ENCODE measurements around the gene CSNK1A1.
A peak's percentile ranks its signal among the peaks of the same experiment; 100 is the strongest.

The CSNK1A1 gene

DNA sequence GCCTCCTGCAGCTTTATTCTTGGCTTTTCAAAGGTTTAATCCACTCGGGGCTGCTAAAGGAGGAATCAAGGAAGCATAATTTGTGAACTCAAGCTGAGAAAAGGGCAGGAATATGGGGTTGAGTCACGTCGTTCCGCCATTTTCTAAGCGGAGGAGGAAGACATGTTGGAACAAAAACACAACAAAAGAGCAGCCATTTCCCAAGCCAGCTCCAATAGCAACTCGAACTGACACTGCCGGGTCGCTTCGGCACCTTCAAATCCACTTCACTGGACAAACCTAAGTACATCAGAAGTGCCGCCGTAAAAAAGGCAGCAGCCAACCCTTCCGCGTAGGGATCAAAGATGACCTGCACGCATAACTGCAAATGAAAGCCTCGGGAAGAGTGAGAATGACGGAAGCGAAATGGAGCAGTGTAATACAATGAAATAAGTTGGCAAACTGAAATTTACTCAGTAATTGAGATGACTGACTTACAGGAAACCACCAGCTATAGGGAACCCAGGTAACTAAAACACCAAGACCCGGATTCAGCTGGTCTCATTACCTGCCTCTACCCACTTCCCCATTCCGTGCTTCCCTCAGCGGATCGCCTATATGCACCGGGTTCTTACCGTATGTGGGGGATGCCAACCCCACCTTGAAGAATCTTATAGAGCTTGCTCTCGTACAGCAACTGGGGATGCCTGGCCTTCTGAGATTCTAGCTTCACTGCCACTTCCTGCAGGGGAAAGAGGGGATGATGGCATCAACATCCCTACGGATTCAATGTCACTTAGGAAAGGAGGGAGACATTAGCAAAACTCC is 1.6 kb downstream of the CSNK1A1 start:
- TF ChIP-seq, protein P1, sequence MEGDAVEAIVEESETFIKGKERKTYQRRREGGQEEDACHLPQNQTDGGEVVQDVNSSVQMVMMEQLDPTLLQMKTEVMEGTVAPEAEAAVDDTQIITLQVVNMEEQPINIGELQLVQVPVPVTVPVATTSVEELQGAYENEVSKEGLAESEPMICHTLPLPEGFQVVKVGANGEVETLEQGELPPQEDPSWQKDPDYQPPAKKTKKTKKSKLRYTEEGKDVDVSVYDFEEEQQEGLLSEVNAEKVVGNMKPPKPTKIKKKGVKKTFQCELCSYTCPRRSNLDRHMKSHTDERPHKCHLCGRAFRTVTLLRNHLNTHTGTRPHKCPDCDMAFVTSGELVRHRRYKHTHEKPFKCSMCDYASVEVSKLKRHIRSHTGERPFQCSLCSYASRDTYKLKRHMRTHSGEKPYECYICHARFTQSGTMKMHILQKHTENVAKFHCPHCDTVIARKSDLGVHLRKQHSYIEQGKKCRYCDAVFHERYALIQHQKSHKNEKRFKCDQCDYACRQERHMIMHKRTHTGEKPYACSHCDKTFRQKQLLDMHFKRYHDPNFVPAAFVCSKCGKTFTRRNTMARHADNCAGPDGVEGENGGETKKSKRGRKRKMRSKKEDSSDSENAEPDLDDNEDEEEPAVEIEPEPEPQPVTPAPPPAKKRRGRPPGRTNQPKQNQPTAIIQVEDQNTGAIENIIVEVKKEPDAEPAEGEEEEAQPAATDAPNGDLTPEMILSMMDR (IDR thresholded peaks at IDR 0.05; ENCODE audit: low read depth, low read length) = no peak
- peak overlapping the region; percentile 78 to 87 for H3K4me3 ChIP-seq (replicated peaks in 1 of 2; ENCODE audit: low read depth in 2 of 2, low read length in 2 of 2)
- peak; percentile 55 to 60 for DNase-seq (ENCODE audit: low read depth in 2 of 2)

GRCh38 chr5:149546974-149547373 is 4.3 kb downstream of the CSNK1A1 start:
- no peak overlapping the region for H3K4me3 ChIP-seq (replicated peaks in 1 of 2; ENCODE audit: low read depth in 2 of 2, low read length in 2 of 2)
- peak in 1 of 2 donors; percentile 13 for DNase-seq (ENCODE audit: low read depth in 2 of 2)
- TF ChIP-seq, protein P1 (IDR thresholded peaks at IDR 0.05; ENCODE audit: low read depth, low read length) = no peak

DNA sequence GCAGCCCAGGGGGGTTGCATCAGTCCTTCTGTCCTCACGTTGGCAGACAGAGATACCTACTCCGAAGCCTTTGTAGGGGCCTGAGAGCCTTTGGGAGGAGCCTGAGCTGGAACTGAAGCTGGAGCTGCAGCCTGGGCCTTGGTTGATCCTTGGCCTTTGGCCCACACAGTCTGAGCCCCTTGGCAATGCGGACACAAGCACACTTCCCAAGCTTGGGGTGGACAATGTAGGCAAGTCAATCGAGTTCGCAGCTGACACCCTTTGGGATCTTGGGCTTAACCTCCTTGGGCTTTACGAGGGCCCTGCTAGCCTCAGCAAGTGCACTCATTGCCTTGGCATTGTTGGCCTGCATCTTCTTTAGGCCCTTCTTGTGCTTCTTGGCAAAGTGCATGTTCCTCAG is 5.9 kb downstream of the CSNK1A1 start:
- TF ChIP-seq, protein P1 (IDR thresholded peaks at IDR 0.05; ENCODE audit: low read depth, low read length) = no peak
- DNase-seq (ENCODE audit: low read depth in 2 of 2) = no peak
- H3K4me3 ChIP-seq (replicated peaks in 1 of 2; ENCODE audit: low read depth in 2 of 2, low read length in 2 of 2) = no peak overlapping the region

GRCh38 chr5:149544028-149544420 is 7.2 kb downstream of the CSNK1A1 start:
- no peak overlapping the region for H3K4me3 ChIP-seq (replicated peaks in 1 of 2; ENCODE audit: low read depth in 2 of 2, low read length in 2 of 2)
- TF ChIP-seq, protein P1 (IDR thresholded peaks at IDR 0.05; ENCODE audit: low read depth, low read length) = no peak
- no peak for DNase-seq (ENCODE audit: low read depth in 2 of 2)

- no peak overlapping the region for H3K4me3 ChIP-seq (replicated peaks in 1 of 2; ENCODE audit: low read depth in 2 of 2, low read length in 2 of 2)
- TF ChIP-seq, protein P1 (IDR thresholded peaks at IDR 0.05; ENCODE audit: low read depth, low read length) = no peak
- DNase-seq (ENCODE audit: low read depth in 2 of 2) = peak in 1 of 2 donors; percentile 52
Measured at GRCh38 chr5:149543361-149544027, 7.7 kb downstream of the CSNK1A1 start.

DNA sequence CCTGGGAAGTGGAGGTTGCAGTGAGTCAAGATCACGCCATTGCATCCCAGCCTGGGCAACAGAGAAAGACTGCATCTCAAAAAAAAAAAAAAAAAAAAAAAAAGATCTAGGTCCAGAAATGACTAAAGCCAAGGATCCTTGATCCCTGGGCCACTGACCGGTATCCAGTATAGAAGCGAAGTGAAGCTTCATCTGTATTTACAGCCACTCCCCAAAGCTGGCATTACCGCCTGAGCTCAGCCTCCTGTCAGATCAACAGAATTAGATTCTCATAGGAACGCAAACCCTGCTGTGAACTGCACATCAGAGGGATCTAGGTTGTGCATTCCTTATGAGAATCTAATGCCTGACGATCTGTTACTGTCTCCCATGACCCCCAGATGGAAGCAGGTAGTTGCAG is 9.3 kb downstream of the CSNK1A1 start:
- DNase-seq (ENCODE audit: low read depth in 2 of 2) = no peak
- no peak overlapping the region for H3K4me3 ChIP-seq (replicated peaks in 1 of 2; ENCODE audit: low read depth in 2 of 2, low read length in 2 of 2)
- TF ChIP-seq, protein P1 (IDR thresholded peaks at IDR 0.05; ENCODE audit: low read depth, low read length) = no peak
